Stimulated activated CD8-positive, alpha-beta memory T cell treated with anti-CD3 and anti-CD28 coated beads, Interleukin-2, amount 100 ng/mL, for 48 hours (primary cell): ENCODE measurements around the gene DNAJC5.
"Not testable (repeated sequence)": the region's sequence is repeated elsewhere in the genome, so short reads cannot be mapped to it uniquely, and the experiment has no call there.

Source experiments
- DNase-seq, 2 donors: peaks; one replicate each; pipeline ENCODE4 v3.0.0-alpha.2; 2020; ENCODE audit warnings: low read depth in 2 of 2

Gene DNAJC5, protein sequence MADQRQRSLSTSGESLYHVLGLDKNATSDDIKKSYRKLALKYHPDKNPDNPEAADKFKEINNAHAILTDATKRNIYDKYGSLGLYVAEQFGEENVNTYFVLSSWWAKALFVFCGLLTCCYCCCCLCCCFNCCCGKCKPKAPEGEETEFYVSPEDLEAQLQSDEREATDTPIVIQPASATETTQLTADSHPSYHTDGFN

DNA sequence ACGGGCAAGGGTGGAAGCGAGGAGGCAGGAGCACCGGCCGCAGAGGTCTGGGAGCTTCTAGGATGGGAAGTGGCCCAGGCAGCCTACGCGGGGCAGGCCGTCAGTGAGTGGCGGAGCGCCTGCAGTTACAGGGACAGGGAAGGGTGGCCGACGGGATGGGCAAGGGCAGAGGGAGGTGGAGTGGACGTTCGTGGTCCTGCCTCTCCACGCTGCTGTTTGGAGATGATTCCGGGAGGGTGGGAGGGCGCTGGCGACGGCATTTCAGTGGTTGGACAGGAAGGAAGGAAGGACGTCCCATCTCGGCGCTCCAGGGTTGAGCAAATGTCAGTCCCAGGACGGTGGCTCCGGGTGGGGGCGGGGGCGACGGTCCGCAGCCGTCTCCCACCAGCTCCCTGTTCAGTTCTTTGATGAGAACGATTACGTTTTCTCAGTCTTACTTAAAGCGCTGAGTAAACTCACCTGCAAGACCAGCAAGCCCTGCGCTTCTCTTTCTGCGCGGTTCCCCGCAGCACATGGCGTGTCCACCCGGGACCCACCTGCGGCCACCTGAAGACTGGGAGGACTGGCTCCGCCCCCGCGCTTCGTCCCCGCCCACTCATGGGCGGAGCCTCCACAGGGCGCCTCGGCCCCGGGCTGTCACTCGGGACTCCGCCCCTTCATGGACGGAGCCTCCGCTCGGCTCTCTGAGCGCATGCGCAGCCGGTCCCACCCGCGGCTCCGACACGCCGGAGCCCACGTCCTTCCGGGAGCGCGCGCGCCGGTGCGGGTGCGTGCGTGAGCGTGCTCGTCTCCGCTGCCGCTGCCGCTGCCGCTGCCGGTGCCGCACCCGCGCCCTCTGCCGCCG is at the start of gene DNAJC5:
DNAJC5 (plus strand) TSS at position 769 of the 844 bp plus-strand sequence. CDS start 33,220 bp downstream, outside the sequence.
- DNase-seq: peak; percentile 93 to 94

DNA sequence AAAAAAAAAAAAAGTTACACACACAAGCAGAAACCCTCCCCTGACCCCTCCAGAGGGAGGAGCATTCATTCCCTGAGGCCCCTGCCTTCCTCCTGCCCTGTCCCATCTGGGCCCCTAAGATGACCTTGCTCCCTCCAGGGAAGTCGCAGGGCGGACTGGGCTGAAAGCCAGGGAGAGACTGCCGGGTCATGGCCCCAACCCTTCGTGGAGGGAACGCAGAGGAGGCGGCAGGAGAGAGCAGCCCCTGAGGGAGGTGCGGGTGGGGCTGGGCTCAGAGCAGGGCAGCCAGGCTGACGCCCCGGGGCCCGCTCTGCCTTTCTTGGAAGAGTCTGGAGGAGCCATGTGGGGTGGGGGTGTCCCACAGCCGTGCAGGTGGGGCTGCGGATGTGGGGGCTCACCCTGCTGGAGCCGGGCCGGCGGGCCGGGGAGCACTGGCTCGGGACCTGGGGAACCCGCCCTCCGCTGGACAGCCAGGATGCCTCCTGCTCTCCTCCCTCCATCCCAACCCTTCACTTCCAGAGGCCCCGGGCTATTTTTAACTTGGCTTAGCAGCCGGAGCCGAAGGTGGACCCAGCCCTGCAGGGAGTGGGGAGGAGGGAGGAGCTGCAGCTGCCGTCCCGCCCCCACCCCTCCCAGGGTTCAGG is 48.7 kb upstream of the DNAJC5 start:
- DNase-seq: no peak

DNA sequence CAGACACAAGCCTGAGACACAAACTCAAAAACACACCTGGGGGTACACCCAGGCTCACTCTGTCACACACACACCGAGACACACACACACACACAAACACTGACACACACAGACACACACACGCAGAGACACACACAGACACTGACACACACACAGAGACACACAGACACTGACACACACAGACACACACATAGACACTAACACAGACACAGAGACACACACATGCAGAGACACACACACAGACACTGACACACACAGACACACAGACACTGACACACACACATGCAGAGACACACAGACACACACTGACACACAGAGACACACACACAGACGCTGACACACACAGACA is 48.1 kb upstream of the DNAJC5 start:
- DNase-seq: no peak

DNA sequence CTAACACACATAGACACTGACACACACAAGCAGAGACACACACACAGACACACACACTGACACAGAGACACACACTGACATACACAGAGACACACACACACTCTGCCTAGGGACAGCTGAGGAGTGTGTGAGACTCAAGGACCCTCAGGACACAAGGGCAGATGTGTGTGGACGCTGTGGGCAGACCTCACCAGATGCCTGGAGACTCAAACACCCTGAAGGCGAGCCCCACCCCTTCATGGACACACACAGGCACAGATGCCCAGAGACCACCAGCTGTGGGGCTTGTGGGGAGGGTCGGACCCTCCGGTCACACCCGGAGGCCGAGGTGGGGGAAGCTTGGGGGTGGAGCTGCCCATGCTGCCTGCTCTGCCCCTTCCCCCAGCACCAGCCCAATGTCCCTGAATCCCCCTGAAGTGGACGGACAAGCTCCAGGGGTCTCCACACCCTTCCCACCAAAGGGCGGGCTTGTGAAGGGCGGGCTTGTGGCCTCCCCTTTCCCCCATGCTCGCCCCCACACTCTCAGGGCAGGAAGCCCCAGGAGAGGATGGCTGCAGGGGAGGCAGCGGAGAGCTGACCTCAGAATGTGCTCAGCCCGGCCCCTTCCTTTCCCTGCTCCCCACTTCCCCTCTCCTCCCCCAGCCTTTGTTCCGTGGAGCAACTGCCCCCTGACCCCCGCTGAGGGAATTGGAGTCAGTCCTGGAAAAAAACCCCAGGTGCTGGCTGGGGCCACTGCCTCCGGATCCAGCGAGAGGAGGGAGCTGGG is 47.5 kb upstream of the DNAJC5 start:
- DNase-seq: no peak

DNA sequence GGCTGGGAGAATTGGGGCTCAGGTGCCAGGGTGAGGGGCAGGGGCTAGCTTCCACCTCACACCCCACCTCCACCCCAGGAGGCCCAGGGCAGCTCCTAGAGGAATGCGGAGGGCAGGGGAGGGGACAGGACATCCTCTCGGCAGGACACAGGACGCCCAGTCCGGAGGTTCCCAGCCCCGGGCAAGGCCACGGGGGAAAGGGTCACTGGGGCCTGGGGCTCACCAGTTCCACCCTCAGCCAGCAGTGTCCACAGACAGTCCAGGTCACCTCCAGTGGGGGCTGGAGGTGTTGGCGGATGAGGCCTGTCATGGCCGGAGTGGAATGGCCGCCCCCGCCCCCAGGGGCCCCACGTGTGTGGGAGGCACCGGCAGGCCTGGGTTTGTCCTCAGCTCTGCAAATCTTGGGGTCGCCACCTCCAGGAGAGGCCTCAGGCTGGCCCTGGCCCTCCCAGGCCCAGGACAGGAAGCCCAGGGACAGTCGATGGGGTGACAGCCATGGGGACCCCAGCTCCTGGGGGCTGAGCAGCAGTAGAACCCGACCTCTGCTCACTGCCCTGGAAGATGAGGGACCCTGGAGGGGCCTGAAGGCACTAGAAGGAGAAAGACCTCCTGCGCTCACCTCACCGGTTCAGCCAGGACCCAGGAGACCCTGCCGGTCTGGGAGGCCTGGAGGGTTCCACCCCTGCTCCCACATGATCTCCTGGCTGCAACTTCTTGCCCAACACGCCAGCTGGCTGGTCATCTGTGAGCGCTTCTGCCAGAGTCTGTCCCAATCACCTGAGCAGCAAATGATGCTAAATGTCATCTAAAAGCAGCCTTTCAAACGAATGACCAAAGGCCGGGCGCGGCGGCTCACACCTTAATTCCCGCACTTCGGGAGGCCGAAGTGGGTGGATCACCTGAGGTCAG is 46.7 kb upstream of the DNAJC5 start:
- no peak for DNase-seq

DNA sequence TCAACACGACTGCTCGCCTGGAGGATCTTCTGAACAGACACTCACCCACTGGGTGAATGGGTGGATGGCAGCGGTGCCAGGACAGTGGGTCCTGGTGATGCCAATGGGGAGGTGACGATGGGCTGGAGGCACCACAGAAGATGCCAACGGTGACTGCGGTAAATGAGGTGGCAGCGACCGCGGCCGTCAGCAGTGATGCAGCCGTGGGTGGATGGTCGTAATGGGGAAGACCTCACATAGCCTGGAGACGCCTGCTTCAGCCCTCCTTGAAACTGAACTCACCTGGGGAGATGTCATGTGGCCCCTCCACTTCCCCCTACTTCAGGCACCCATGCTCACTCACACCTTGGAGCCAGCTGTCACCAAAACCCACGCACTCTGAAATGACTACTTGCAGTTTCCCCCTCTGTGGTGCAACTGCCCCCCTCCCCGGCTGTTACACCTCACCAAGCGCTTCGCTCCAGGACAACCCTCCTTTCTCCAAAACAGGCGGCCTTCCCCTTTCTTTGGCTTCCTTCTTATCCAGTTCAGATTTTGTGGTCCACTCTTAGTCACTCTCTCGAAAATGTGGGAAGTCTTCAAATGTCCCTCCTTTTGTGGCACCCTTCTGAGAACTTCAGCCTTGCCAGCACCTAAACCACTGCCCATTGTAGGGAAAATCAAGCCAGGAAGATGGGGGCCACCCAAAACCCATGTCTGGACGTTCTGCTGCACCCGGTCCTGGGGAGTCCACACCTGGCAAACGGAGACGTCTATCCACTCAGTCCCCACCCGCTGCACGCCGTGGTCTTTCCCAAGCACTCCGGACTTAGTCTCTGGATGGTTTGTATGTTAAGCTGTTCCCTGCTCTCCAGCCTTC is 44.0 kb upstream of the DNAJC5 start:
- peak in 1 of 2 donors; percentile 52 for DNase-seq

DNA sequence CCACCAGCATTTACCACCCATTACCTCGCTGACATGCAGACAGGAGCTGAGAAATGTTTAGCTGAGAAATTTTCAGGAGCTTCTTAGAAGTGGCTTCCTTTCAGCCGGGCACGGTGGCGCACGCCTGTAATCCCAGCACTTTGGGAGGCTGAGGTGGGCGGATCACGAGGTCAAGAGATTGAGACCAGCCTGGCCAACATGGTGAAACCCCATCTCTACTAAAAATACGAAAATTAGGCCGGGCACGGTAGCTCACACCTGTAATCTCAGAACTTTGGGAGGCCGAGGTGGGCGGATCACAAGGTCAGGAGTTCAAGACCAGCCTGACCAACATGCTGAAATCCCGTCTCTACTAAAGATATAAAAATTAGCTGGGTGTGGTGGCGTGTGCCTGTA is 43.4 kb upstream of the DNAJC5 start:
- not testable (repeated sequence) for DNase-seq

DNA sequence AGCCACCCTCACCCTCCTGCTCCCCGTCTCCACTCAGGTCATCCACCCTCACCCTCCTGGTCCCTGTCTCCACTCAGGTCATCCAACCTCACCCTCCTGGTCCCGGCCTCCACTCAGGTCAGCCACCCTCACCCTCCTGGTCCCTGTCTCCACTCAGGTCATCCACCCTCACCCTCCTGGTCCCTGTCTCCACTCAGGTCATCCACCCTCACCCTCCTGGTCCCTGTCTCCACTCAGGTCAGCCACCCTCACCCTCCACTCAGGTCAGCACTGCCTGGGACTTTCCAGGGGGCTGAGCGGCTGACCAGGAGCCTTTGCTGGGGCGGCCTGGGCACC is 41.2 kb upstream of the DNAJC5 start:
- DNase-seq: not testable (repeated sequence)

DNA sequence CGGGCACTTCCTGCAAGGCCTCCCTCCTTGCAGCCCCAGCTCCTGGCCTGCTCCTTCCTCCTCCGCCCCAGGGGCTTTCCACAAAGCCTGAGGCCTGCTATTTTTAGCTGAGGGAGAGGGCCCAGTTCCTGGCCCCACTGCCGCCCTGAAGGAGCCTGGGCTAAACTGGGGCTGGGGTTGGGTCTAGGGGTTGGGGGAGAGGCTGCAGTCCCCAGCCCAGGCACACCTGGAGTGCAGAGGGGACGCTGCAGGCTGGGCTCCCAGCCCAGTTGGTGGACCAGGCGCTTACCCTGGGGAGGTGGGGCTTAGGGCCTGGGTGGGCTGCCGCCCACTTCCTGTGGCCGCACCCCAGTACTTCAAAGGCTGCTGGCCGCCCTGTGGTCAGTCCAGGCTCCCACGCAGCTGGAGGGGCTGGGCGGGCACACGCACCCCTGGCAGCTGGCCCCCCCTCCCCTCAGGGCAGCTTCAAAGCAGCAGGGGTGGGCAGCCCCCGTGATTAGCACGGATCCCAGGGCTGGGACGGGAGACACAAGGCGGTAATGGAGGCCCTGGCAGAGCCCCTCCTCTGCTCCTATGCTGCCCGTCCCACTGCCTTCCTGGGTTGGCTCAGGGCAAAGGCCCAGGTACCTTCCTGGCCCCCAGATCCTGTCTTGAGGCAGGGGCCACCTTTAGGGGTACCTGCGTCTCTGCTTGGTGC is 40.7 kb upstream of the DNAJC5 start:
- DNase-seq: no peak

DNA sequence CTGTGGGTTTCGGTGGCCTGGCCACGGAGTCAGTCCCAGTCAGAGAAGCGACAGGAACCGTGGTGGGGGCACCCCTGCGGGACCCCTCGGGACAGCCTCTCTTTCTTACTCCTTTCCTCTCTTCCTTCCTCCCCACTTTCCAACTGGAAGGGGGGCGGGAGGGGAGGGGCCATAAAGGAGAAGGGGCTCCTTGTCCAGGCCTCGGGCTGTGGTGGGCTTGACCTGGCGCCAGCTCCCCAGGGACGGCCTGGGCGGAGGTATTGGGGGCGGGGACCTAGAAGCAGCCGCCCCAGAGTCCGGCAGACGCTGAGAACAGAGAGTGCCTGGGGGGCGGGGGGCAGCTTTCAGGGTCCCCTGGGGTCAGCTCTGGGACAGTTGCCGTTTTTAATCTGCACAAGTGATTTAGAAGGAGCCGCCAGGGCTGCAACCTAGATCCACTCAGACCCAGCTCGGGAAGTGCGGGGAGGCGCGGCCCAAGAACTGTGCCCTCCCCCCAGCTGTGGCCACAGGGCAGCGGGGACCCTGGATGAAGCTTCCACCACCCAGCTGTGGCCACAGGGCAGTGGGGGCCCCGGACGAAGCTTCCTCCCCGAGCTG is 40.1 kb upstream of the DNAJC5 start:
- DNase-seq: no peak

DNA sequence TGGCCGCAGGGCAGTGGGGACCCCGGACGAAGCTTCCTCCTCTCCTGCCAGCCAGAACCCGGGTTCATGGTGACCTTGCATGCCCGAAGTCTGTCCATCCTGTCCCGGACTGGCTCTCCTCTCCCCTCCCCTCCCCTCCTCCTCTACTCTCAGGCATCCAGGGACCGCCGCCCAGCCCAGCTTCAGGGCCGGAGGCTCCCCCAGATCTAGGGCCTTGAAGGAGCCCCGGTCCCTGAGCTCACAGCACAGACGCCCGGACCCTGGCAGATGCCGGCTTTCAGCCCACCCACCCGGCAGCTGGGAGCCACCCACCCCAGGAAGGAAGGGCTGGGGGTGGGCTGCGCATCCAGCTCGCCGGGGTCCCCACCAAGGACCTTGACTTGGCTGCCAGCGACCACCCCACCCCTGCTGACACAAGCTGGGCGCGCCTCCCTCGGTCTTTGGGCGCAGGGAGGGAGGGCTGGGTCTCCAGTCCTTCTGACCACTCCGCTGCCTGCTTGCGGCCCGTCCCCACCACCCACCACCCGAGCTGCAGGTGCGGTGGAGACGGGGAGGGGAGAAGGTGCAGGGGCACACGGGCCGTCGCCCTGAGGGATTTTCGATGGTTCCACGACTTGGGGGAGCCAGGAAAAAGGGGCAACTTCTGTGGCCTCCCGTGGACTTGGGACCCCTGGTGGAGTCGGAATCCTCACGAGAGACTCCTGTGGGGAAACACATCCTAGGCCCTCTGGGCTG is 39.4 kb upstream of the DNAJC5 start:
- DNase-seq: no peak

DNA sequence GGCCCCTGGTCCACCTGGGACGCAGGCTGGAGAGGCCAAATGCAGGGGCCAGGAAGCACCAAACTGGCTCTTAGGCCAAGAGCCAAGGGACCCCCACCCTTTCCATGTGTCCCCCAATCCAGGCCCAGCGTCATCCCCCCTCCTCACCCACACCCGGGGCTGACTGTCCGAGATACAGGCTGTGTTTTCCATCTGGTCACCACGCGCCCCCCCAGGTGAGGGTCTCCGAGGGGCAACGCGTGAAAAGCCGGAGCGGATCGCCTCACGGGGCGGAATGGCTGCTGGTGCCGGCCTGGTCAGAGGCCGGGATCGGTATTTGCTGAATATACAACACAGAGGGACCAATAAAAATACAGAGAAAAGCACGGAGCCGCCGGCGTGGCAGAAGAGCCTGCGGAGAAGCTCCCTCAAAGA is 38.8 kb upstream of the DNAJC5 start:
- DNase-seq: no peak

DNA sequence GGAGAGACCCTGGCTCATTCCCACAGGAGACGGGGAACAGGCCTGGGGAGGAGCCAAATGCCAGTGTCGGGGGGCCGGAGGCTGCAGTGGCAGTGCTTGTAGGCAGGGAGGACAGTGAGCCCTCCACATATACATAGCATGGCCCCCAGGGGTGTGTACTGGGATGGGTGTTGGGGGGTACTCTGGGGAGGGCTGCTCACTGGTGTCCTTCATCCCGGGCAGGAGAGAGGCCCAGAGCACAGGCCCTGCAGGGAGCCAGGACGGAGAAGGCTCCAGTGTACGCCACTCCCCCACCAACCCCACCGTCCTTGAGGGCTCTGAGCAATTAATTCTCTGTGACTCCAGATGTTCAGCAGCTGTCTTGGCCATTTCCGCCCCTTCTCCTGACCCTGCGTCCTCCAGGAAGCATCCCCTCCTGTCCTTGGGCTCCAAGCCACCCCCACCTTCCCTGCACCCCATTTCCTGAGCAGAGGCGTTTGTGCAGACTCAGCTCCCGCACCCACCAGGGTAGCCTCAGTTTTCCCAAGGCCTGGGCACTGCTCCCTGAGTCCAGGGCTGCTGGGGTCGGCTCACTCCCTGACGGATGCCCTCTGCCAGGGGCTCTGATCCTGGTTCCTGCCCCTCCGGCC is 37.0 kb upstream of the DNAJC5 start:
- DNase-seq: no peak

DNA sequence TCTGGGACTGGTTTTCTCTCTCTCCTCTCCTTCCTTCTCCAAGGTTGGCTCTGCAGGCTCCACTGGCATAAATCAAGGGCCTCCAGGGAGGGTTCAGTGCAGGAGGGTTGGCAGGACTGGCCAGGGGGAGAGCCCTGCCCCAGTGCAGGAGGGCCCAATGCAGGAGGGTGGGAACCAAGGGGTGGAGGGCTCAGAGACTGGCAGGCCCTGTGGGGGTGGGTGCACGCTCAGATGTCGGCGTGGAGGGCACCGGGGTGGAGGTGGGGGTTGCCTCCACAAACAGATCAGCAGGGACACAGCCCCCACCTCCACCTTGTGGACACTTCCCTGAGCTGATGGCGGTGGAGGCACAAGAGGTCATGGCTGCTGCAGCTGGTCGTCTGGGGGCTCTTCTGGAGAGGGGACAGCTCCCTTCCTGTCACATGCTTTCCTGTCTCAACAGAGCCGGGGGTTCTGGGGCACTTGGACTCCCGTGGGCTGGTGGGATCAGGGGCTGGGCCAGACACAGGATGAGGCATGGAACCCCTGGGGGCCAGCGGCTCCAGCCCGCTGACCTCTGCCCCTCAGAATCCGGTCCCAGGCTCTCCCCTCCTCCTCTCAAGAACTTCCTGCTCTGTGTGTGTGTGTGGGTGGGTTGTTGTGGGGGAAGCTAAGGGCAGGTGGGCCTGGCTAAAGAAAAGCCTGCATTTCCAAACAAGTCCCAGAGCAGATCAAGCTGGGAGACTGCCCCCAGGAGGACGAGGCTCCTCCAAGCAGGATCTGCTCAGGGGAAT is 36.3 kb upstream of the DNAJC5 start:
- DNase-seq: no peak

DNA sequence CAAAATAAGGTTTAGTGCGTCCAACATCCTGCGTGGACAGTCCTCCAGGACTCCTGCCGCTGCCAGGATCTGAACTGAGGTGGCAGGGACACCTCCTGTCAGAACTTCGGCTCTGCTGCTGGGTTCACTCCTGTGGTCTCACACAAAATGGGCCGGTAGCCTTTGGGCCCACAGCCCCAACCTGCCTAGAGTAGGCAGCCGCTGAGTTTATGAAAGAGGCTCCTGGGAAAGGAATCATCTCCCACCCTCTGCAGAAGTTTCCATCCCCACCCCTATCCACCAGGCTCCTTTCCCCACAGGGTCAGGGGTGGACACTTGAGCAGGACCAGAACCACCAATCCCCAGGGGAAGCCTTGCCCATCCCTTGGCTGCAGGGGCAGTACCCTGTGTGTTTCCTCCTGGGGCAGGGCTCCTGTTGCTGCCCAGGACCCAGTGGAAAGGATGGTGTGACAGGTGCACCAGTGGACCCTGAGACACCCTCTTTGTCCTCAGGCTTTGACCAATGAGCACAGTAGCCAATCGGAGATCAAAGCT is 35.7 kb upstream of the DNAJC5 start:
- no peak for DNase-seq

DNA sequence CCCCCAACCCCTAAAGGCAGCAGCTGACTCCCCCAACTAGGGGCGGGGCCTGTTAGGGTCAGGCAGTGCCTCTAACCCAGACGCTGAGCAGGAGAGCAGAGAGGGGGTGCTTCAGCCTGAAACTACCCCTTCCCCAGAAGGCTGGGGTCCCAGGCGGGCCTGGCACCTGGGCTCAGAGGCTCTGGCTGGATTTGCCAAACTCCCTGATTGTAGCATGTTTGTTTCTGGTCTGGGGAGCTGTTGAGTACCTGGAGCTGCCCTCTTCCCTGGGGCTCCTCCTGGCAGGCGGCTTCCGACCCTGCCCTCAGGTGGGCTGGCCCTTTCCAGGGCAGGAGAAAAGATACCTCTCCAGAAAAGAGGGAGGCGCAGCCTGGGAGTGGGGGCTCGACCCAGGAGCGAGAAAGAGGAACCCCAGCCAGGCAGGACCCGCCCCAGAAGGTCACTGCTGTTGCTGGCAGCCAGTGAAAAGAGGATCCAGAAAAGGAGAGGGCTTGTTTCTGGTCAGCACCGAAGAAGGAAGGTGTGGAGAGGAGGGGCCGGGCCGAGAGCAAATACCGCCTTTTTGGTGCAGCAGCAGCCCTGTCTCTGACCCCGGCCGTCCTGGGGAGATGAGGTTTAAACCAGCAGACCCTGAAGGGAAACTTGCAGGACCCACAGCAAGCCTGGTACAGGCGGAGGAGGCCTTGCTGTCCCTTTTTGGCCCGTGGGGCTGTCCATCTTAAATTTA is 34.4 kb upstream of the DNAJC5 start:
- no peak for DNase-seq
